ENCODE measurements around the gene GRIP2.

GRIP2 gene

GRCh38 chr3:14552717-14553116 is 12.6 kb upstream of the GRIP2 start:
- H3K9me3 ChIP-seq: no peaks in the 10 kb centered on the region
- no peak overlapping the region for H3K4me3 ChIP-seq
- H3K36me3 ChIP-seq (replicated peaks): no peaks in the 10 kb centered on the region
- in situ Hi-C loops (cut with MboI; ENCODE audit: low sequenced_read_pairs): no loop called here
- no peak for DNase-seq (ENCODE audit: low spot score in 2 of 2)
- H3K27me3 ChIP-seq (ENCODE audit: low read depth): no peaks in the 10 kb centered on the region
- peaks cover 2% of the 10 kb centered on the region; the same call in 1 of the 2 replicates for H3K4me1 ChIP-seq

- in situ Hi-C loops (cut with MboI; ENCODE audit: low sequenced_read_pairs): no loop called here
- no peak for DNase-seq (ENCODE audit: low spot score in 2 of 2)
- Histone ChIP-seq H3K27me3 (ENCODE audit: low read depth) (no peaks in the 10 kb centered on the region), H3K36me3 (replicated peaks) (no peaks in the 10 kb centered on the region), H3K4me3 (no peak overlapping the region), H3K4me1 (peaks cover 2% of the 10 kb centered on the region; the same call in 1 of the 2 replicates), H3K9me3 (no peaks in the 10 kb centered on the region)
Observed at GRCh38 chr3:14552041-14552648, 12.0 kb upstream of the GRIP2 start.

GRCh38 chr3:14550651-14551611 is 10.8 kb upstream of the GRIP2 start:
- no peak for DNase-seq (ENCODE audit: low spot score in 2 of 2)
- no peaks in the 10 kb centered on the region for H3K27me3 ChIP-seq (ENCODE audit: low read depth)
- no peaks in the 10 kb centered on the region for H3K9me3 ChIP-seq
- H3K36me3 ChIP-seq (replicated peaks): no peaks in the 10 kb centered on the region
- in situ Hi-C loops (cut with MboI; ENCODE audit: low sequenced_read_pairs): no loop called here
- H3K4me3 ChIP-seq: no peak overlapping the region
- H3K4me1 ChIP-seq: peaks cover 2% of the 10 kb centered on the region; the same call in 1 of the 2 replicates

- Histone ChIP-seq H3K4me3 (no peak overlapping the region), H3K4me1 (no peaks in the 10 kb centered on the region), H3K36me3 (replicated peaks) (no peaks in the 10 kb centered on the region), H3K27me3 (ENCODE audit: low read depth) (no peaks in the 10 kb centered on the region), H3K9me3 (no peaks in the 10 kb centered on the region)
- in situ Hi-C loops (cut with MboI; ENCODE audit: low sequenced_read_pairs): no loop called here
- no peak for DNase-seq (ENCODE audit: low spot score in 2 of 2)
Observed at GRCh38 chr3:14550181-14550580, 10.0 kb upstream of the GRIP2 start.

GRCh38 chr3:14549256-14549919 is 9.2 kb upstream of the GRIP2 start:
- Histone ChIP-seq H3K9me3 (no peaks in the 10 kb centered on the region), H3K36me3 (replicated peaks) (no peaks in the 10 kb centered on the region), H3K27me3 (ENCODE audit: low read depth) (no peaks in the 10 kb centered on the region), H3K4me1 (no peaks in the 10 kb centered on the region), H3K4me3 (no peak overlapping the region)
- in situ Hi-C loops (cut with MboI; ENCODE audit: low sequenced_read_pairs): loop anchor here (5.0 kb wide), 1 partner anchor 287 kb away; no protein-coding TSS in a partner anchor
- DNase-seq (ENCODE audit: low spot score in 2 of 2): no peak

GRCh38 chr3:14548321-14548729 is 8.2 kb upstream of the GRIP2 start:
- H3K36me3 ChIP-seq (replicated peaks): no peaks in the 10 kb centered on the region
- no peaks in the 10 kb centered on the region for H3K27me3 ChIP-seq (ENCODE audit: low read depth)
- H3K4me3 ChIP-seq: no peak overlapping the region
- no peaks in the 10 kb centered on the region for H3K4me1 ChIP-seq
- H3K9me3 ChIP-seq: no peaks in the 10 kb centered on the region
- peak; percentile 40 to 80 for DNase-seq (ENCODE audit: low spot score in 2 of 2)
- in situ Hi-C loops (cut with MboI; ENCODE audit: low sequenced_read_pairs): loop anchor here (5.0 kb wide), 1 partner anchor 286 kb away; no protein-coding TSS in a partner anchor

- no peaks in the 10 kb centered on the region for H3K4me1 ChIP-seq
- no peaks in the 10 kb centered on the region for H3K9me3 ChIP-seq
- no peak overlapping the region for H3K4me3 ChIP-seq
- H3K27me3 ChIP-seq (ENCODE audit: low read depth): no peaks in the 10 kb centered on the region
- in situ Hi-C loops (cut with MboI; ENCODE audit: low sequenced_read_pairs): loop anchor here (5.0 kb wide), 1 partner anchor 285 kb away; no protein-coding TSS in a partner anchor
- H3K36me3 ChIP-seq (replicated peaks): no peaks in the 10 kb centered on the region
- DNase-seq (ENCODE audit: low spot score in 2 of 2): no peak
Observed at GRCh38 chr3:14547693-14548092, 7.6 kb upstream of the GRIP2 start.

- DNase-seq (ENCODE audit: low spot score in 2 of 2): no peak
- in situ Hi-C loops (cut with MboI; ENCODE audit: low sequenced_read_pairs): loop anchor here (5.0 kb wide), 1 partner anchor 284 kb away; no protein-coding TSS in a partner anchor
- no peaks in the 10 kb centered on the region for H3K9me3 ChIP-seq
- H3K4me1 ChIP-seq: no peaks in the 10 kb centered on the region
- no peaks in the 10 kb centered on the region for H3K27me3 ChIP-seq (ENCODE audit: low read depth)
- no peak overlapping the region for H3K4me3 ChIP-seq
- no peaks in the 10 kb centered on the region for H3K36me3 ChIP-seq (replicated peaks)
Observed at GRCh38 chr3:14546041-14546440, 5.9 kb upstream of the GRIP2 start.

- H3K36me3 ChIP-seq (replicated peaks): no peaks in the 10 kb centered on the region
- no peak overlapping the region for H3K4me3 ChIP-seq
- no peaks in the 10 kb centered on the region for H3K9me3 ChIP-seq
- no peak for DNase-seq (ENCODE audit: low spot score in 2 of 2)
- H3K27me3 ChIP-seq (ENCODE audit: low read depth): no peaks in the 10 kb centered on the region
- in situ Hi-C loops (cut with MboI; ENCODE audit: low sequenced_read_pairs): loop anchor here (5.0 kb wide), 1 partner anchor 283 kb away; no protein-coding TSS in a partner anchor
- no peaks in the 10 kb centered on the region for H3K4me1 ChIP-seq
Observed at GRCh38 chr3:14545251-14545635, 5.1 kb upstream of the GRIP2 start.

GRCh38 chr3:14544282-14545250 is 4.4 kb upstream of the GRIP2 start:
- DNase-seq (ENCODE audit: low spot score in 2 of 2): no peak
- Histone ChIP-seq H3K9me3 (no peaks in the 10 kb centered on the region), H3K36me3 (replicated peaks) (no peaks in the 10 kb centered on the region), H3K4me1 (no peaks in the 10 kb centered on the region), H3K27me3 (ENCODE audit: low read depth) (no peaks in the 10 kb centered on the region), H3K4me3 (no peak overlapping the region)
- in situ Hi-C loops (cut with MboI; ENCODE audit: low sequenced_read_pairs): loop anchor here (5.0 kb wide), 1 partner anchor 282 kb away; no protein-coding TSS in a partner anchor

- Histone ChIP-seq H3K9me3 (no peaks in the 10 kb centered on the region), H3K27me3 (ENCODE audit: low read depth) (no peaks in the 10 kb centered on the region), H3K4me1 (no peaks in the 10 kb centered on the region), H3K36me3 (replicated peaks) (no peaks in the 10 kb centered on the region), H3K4me3 (no peak overlapping the region)
- DNase-seq (ENCODE audit: low spot score in 2 of 2): no peak
- in situ Hi-C loops (cut with MboI; ENCODE audit: low sequenced_read_pairs): no loop called here
Observed at GRCh38 chr3:14543446-14543845, 3.3 kb upstream of the GRIP2 start.

GRCh38 chr3:14542656-14543055 is 2.5 kb upstream of the GRIP2 start:
- H3K4me3 ChIP-seq: no peak overlapping the region
- in situ Hi-C loops (cut with MboI; ENCODE audit: low sequenced_read_pairs): no loop called here
- no peaks in the 10 kb centered on the region for H3K27me3 ChIP-seq (ENCODE audit: low read depth)
- H3K9me3 ChIP-seq: no peaks in the 10 kb centered on the region
- H3K36me3 ChIP-seq (replicated peaks): no peaks in the 10 kb centered on the region
- H3K4me1 ChIP-seq: no peaks in the 10 kb centered on the region
- no peak for DNase-seq (ENCODE audit: low spot score in 2 of 2)

GRCh38 chr3:14541646-14542045 is 1.5 kb upstream of the GRIP2 start:
- Histone ChIP-seq H3K36me3 (replicated peaks) (no peaks in the 10 kb centered on the region), H3K27me3 (ENCODE audit: low read depth) (no peaks in the 10 kb centered on the region), H3K4me1 (no peaks in the 10 kb centered on the region), H3K4me3 (no peak overlapping the region), H3K9me3 (no peaks in the 10 kb centered on the region)
- no peak for DNase-seq (ENCODE audit: low spot score in 2 of 2)
- in situ Hi-C loops (cut with MboI; ENCODE audit: low sequenced_read_pairs): no loop called here
